ENCODE measurements around the gene TRMU. TPM values are rescaled to one million over a fixed set of nuclear protein-coding genes. Genes with fewer than 3 reads are reported as not detected.

The TRMU gene
- total RNA-seq, 1 donor from 2014 or later = 70.1 TPM

GRCh38 chr22:46315976-46316375, 19.5 kb upstream of the TRMU start:
- no peaks in the 10 kb centered on the region for H3K79me2 ChIP-seq (ENCODE audit: low read depth)
- H3K27me3 ChIP-seq = no peaks in the 10 kb centered on the region
- Mint-ChIP-seq H3K9me3 (peaks cover 1% of the 10 kb centered on the region), H3K4me3 (no peak overlapping the region), H3K36me3 (peaks cover 22% of the 10 kb centered on the region), H3K4me1 (no peaks in the 10 kb centered on the region), H3K27ac (no peak overlapping the region), H3K27me3 (ENCODE audit: insufficient read depth, low read depth) (peaks cover 2% of the 10 kb centered on the region)
- no peak overlapping the region for H3K4me2 ChIP-seq
- H3K27ac ChIP-seq = no peak overlapping the region
- no peaks in the 10 kb centered on the region for H4K20me1 ChIP-seq (ENCODE audit: low read depth)
- no peak for DNase-seq (ENCODE audit: low spot score)
- H3K4me3 ChIP-seq = no peak overlapping the region
- no peaks in the 10 kb centered on the region for H3K36me3 ChIP-seq
- no peak overlapping the region for H3K9ac ChIP-seq
- TF ChIP-seq EZH2 (IDR thresholded peaks at IDR 0.05) (no peak), EZH2phosphoT487 (IDR thresholded peaks at IDR 0.05) (no peak)
- TF ChIP-seq, protein P1, sequence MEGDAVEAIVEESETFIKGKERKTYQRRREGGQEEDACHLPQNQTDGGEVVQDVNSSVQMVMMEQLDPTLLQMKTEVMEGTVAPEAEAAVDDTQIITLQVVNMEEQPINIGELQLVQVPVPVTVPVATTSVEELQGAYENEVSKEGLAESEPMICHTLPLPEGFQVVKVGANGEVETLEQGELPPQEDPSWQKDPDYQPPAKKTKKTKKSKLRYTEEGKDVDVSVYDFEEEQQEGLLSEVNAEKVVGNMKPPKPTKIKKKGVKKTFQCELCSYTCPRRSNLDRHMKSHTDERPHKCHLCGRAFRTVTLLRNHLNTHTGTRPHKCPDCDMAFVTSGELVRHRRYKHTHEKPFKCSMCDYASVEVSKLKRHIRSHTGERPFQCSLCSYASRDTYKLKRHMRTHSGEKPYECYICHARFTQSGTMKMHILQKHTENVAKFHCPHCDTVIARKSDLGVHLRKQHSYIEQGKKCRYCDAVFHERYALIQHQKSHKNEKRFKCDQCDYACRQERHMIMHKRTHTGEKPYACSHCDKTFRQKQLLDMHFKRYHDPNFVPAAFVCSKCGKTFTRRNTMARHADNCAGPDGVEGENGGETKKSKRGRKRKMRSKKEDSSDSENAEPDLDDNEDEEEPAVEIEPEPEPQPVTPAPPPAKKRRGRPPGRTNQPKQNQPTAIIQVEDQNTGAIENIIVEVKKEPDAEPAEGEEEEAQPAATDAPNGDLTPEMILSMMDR (IDR thresholded peaks at IDR 0.05) = no peak
- H3F3A ChIP-seq (ENCODE audit: low read depth) = no peaks in the 10 kb centered on the region
- no peaks in the 10 kb centered on the region for H3K9me3 ChIP-seq (ENCODE audit: low read depth)
- H2AFZ ChIP-seq (replicated peaks) = no peak overlapping the region
- H3K4me1 ChIP-seq = no peaks in the 10 kb centered on the region

DNA sequence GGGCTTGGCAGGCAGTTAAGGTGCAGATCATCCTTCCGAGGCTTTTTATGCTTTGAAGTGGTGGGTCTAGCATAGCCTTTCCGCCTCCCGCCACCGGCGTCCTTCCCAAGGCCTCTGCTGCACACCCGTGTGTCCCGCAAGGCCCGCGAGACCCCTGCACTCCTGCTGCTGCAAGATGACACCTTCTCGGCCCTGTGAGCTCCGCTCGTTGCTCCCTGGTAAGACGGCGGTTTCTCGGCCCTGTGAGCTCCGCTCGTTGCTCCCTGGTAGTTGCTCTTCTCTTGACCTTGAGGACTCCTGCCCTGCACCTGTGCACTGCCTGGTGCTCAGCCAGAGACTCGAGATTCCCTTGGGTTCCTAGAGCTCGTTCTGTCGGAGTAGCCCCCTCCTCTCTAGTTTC, 17.9 kb upstream of the TRMU start:
- Mint-ChIP-seq H3K27me3 (ENCODE audit: insufficient read depth, low read depth) (peaks cover 2% of the 10 kb centered on the region), H3K4me3 (no peak overlapping the region), H3K4me1 (no peaks in the 10 kb centered on the region), H3K27ac (no peak overlapping the region), H3K36me3 (peaks cover 27% of the 10 kb centered on the region), H3K9me3 (peaks cover 1% of the 10 kb centered on the region)
- Histone ChIP-seq H3K36me3 (no peaks in the 10 kb centered on the region), H3K27me3 (no peaks in the 10 kb centered on the region), H3K9me3 (ENCODE audit: low read depth) (no peaks in the 10 kb centered on the region), H3K79me2 (ENCODE audit: low read depth) (no peaks in the 10 kb centered on the region), H3K4me2 (no peak overlapping the region), H3K4me1 (no peaks in the 10 kb centered on the region), H3F3A (ENCODE audit: low read depth) (no peaks in the 10 kb centered on the region), H3K9ac (no peak overlapping the region), H2AFZ (replicated peaks) (no peak overlapping the region), H4K20me1 (ENCODE audit: low read depth) (no peaks in the 10 kb centered on the region), H3K27ac (no peak overlapping the region), H3K4me3 (no peak overlapping the region)
- TF ChIP-seq EZH2phosphoT487 (IDR thresholded peaks at IDR 0.05) (no peak), EZH2 (IDR thresholded peaks at IDR 0.05) (no peak)
- TF ChIP-seq, protein P1 (IDR thresholded peaks at IDR 0.05) = no peak
- DNase-seq (ENCODE audit: low spot score) = no peak

- no peaks in the 10 kb centered on the region for H3K4me1 Mint-ChIP-seq
- H3K4me3 Mint-ChIP-seq = no peak overlapping the region
- H3K27me3 Mint-ChIP-seq (ENCODE audit: insufficient read depth, low read depth) = peaks cover 2% of the 10 kb centered on the region
- peak overlapping the region; percentile 82 for H3K27ac Mint-ChIP-seq
- Histone ChIP-seq H3F3A (ENCODE audit: low read depth) (no peaks in the 10 kb centered on the region), H3K4me2 (no peak overlapping the region), H2AFZ (replicated peaks) (no peak overlapping the region), H3K4me3 (no peak overlapping the region), H3K36me3 (no peaks in the 10 kb centered on the region), H3K4me1 (no peaks in the 10 kb centered on the region), H3K27me3 (no peaks in the 10 kb centered on the region), H3K27ac (no peak overlapping the region), H4K20me1 (ENCODE audit: low read depth) (no peaks in the 10 kb centered on the region), H3K79me2 (ENCODE audit: low read depth) (no peaks in the 10 kb centered on the region), H3K9ac (no peak overlapping the region), H3K9me3 (ENCODE audit: low read depth) (no peaks in the 10 kb centered on the region)
- DNase-seq (ENCODE audit: low spot score) = no peak
- H3K36me3 Mint-ChIP-seq = peaks cover 30% of the 10 kb centered on the region
- H3K9me3 Mint-ChIP-seq = peaks cover 1% of the 10 kb centered on the region
- TF ChIP-seq, protein P1 (IDR thresholded peaks at IDR 0.05) = no peak
- TF ChIP-seq EZH2phosphoT487 (IDR thresholded peaks at IDR 0.05) = no peak
- no peak for TF ChIP-seq EZH2 (IDR thresholded peaks at IDR 0.05)
These were observed 16.9 kb upstream of the TRMU start for GRCh38 chr22:46318576-46318975.

All from neural progenitor cell (in vitro differentiated cells).